Astrocyte of the spinal cord (primary cell): Measurements from ENCODE around the gene FAP.
A peak's percentile ranks its signal among the peaks of the same experiment; 100 is the strongest.

Experiments used
- DNase-seq: peaks from one replicate; pipeline ENCODE4 v3.0.0; 2011; ENCODE audit warnings: low read depth, low spot score
- H3K4me3 ChIP-seq: 2 replicates; pipeline ENCODE4 v1.5.1; 2011; ENCODE audit warnings: low read depth, mild to moderate bottlenecking, low read length, moderate library complexity
- in situ Hi-C: cut with HindIII; loops from 2 replicates; pipeline ENCODE4 v1.10.0; 2017; ENCODE audit warnings: low sequenced_read_pairs
- TF ChIP-seq, protein P1 (sequence below): IDR thresholded peaks from 2 replicates; pipeline ENCODE4 v1.5.1; 2012; ENCODE audit warnings: low read depth, mild to moderate bottlenecking, low read length, inconsistent platforms

Gene FAP

DNA sequence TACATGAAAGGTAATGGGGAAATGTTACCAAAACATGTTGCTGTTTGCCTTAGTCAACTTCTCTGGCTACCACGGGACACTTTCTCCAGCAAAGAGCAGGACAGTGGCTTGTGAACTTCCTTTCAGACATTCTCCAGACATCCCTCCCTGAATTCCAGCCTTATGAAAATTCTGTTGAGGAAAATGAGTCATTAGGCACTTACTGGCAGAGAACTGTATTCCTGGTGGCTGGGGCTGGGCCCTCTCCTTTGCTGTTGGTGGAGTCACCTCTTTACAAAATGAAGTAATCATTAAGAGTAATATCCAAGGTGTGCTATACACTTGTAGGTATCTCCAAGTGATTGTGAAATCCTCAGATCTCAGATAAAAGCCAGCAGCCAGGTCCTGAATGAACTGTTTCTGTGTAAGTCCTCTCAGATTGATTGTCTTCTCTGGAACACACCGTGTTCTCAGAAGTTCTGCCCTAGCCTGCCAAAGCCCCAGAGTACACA is 1.3 kb upstream of the FAP start:
- no peak overlapping the region for H3K4me3 ChIP-seq
- TF ChIP-seq, protein P1, sequence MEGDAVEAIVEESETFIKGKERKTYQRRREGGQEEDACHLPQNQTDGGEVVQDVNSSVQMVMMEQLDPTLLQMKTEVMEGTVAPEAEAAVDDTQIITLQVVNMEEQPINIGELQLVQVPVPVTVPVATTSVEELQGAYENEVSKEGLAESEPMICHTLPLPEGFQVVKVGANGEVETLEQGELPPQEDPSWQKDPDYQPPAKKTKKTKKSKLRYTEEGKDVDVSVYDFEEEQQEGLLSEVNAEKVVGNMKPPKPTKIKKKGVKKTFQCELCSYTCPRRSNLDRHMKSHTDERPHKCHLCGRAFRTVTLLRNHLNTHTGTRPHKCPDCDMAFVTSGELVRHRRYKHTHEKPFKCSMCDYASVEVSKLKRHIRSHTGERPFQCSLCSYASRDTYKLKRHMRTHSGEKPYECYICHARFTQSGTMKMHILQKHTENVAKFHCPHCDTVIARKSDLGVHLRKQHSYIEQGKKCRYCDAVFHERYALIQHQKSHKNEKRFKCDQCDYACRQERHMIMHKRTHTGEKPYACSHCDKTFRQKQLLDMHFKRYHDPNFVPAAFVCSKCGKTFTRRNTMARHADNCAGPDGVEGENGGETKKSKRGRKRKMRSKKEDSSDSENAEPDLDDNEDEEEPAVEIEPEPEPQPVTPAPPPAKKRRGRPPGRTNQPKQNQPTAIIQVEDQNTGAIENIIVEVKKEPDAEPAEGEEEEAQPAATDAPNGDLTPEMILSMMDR, result no peak
- in situ Hi-C loops, result no loop called here
- DNase-seq, result peak; percentile 92

DNA sequence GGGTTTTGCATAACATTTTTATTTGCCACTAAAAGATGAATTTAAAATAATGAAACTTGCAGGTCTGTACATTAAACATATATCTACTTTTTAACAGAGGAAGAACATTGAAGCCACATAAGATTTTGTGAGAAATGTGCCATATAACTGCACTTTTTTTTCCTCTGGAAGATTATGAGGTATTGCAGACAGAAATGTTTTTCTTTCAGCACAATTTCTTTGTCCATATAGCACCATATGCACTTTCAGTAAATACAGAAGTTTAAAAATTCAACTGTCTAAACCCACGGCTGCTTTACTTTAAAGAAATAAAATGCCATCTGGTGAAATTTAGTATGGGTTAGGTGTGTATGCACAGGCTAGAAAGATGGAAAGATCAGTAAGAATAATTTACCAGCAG is 470 bp upstream of the FAP start:
- in situ Hi-C loops, result no loop called here
- TF ChIP-seq, protein P1, result no peak
- no peak for DNase-seq
- H3K4me3 ChIP-seq, result peak overlapping the region; percentile 55

DNA sequence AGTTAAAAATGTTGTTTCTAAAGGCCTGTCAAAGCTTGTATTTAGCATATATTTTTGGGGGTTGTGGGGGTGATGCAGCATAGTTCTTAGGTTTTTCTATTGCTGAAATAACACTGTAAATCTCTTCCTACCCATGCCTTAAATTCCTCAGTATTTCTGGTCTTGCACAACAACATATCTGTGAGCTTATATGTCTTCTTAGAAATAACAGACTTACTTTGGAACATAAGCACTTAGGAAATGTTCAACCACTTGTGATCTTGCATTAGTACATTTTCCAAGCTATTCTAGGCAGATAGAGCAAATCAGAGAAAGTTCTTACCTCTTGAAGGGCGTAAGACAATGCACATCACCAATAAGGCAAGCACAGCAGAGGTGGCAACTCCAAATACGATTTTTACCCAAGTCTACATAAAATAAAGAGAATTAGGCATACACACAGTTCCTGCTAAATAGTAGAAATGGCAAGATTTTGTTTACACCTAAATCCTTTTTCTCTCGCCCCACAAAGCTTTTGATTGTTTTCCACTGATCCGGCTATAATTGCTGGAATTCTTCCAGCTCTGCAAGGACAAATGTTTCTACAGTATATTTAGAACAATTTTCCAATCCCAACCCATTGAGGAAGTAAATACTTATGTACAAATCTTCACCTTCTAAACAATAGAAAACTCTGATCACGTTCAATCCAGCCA is 512 bp downstream of the FAP start:
- DNase-seq, result peak; percentile 69
- in situ Hi-C loops, result no loop called here
- peak overlapping the region; percentile 55 for H3K4me3 ChIP-seq
- TF ChIP-seq, protein P1, result no peak

DNA sequence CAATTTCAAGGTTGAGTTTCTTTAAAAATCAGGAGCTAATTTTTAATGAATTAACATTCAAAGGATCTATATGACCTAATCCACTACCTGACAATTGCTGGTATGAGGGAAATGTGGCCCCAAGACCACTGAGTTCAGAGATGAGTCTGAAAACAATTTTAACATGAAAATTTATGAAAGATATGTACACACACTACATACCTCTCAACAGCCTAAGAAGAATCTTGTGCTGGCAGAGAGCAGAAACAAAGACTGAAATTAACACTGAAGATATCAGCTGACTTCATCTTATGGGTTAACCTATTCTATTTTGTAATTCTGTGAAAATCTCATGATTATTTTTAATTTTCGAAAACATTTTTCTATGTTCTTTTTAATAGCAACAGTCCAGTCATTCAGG is 1.7 kb downstream of the FAP start:
- peak overlapping the region; percentile 55 for H3K4me3 ChIP-seq
- DNase-seq, result no peak
- in situ Hi-C loops, result no loop called here
- TF ChIP-seq, protein P1, result no peak

DNA sequence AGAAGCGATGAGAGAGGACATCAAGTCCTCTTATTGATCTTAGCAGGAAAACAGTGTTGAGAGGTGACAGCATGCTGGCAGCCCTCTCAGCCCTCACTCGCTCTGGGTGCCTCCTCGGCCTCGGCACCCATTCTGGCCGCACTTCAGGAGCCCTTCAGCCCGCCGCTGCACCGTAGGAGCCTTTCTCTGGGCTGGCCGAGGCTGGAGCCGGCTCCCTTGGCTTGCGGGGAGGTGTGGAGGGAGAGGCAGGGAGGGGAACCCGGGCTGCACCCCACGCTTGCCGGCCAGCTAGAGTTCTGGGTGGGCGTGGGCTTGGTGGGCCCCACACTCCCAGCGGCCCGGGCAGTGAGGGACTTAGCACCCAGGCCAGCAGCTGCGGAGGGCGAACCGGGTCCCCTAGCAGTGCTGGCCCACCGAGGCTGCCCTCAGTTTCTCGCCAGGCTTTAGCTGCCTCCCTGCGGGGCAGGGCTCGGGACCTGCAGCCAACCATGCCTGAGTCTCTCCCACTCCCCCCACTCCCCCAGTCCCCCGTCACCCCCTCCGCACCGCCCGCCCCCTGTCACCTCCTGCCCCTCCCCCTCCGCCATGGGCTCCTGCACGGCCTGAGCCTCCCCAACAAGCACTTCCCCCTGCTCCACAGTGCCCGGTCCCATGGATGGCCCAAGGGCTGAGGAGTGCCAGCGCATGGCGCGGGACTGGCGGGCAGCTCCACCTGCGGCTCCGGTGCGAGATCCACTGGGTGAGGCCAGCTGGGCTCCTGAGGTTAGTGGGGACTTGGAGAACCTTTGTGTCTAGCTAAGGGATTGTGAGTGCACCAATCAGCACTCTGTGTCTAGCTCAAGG is 8.4 kb downstream of the FAP start:
- no peak for DNase-seq
- TF ChIP-seq, protein P1, result no peak
- in situ Hi-C loops, result no loop called here
- H3K4me3 ChIP-seq, result no peak overlapping the region

DNA sequence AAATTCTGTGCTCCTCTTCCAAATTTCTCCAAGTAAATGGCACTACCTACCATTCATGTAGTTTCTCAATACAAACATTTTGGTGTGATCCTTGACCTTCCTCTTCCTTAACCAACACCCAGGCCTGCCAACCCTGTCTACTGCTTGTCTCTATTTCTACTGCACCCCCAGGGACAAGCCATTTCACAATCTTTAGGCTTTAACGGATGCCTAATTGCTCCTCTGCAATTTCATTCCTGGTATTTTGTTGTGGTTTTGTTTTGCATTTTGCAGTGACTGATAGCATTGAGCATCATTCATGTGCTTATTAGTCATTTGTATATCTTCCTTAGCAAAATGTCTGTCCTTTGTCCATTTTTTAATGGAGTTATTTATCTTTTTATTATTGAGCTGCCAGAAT is 10.0 kb downstream of the FAP start:
- in situ Hi-C loops, result no loop called here
- TF ChIP-seq, protein P1, result no peak
- H3K4me3 ChIP-seq, result no peak overlapping the region
- no peak for DNase-seq
